Measurements from ENCODE around the gene ATP5IF1. TPM values are rescaled to one million over a fixed set of nuclear protein-coding genes. Genes with fewer than 3 reads are reported as not detected.
A peak's percentile ranks its signal among the peaks of the same experiment; 100 is the strongest.

The ATP5IF1 gene
- total and polyA plus RNA-seq, 2 of the 8 experiments (the other 6 are each of a cell fraction or from before 2014, with no cell fraction given) = 198 to 242 TPM

DNA sequence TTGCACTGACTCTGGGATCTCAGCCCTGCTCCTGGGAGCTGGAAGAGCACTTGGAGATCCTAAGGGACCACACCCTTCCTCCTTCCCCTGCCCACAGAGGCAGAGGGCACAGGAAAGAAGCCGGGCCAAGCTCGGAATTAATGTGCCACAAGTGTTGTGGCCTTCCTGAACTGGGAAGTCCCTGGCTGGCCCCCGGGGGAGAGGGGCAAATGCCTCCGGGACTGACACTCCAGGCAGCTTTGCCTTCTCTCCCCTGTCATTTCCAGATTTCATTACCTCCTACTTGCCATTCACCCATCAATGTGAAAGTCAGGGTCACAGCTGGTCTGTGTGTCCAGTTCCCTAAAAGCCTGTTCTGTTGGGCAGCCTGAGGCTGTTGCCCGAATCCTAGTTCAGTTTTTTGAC lies 45.1 kb downstream of the ATP5IF1 start:
- no peak overlapping the region for H3K4me2 ChIP-seq (ENCODE audit: insufficient read depth in 1 of 2, low read depth in 2 of 2, low read length in 2 of 2)
- H3K14ac ChIP-seq (ENCODE audit: insufficient read length) = no peak overlapping the region
- no peak overlapping the region for H3K56ac ChIP-seq (replicated peaks; ENCODE audit: insufficient read length, low read depth, low read length)
- ChIA-PET POLR2A (ENCODE audit: partially characterized antibody) (interaction anchor here (1.2 to 20.8 kb wide), 4 partner anchors 8 to 32 kb away, joined by 3 to 324 read pairs (median 5); partner anchors contain the start of gene SESN2), CTCF (ENCODE audit: partially characterized antibody) (interaction anchor here (0.6 to 2.7 kb wide), 4 partner anchors 32 to 356 kb away, joined by 3 to 9 read pairs (median 3); no protein-coding TSS in a partner anchor)
- H3K4ac ChIP-seq (replicated peaks; ENCODE audit: insufficient read length, low read depth, low read length) = no peak overlapping the region
- no peak overlapping the region for H2BK15ac ChIP-seq (ENCODE audit: low read length)
- FAIRE-seq = no peak
- H2AFZ ChIP-seq (ENCODE audit: low read length) = no peak overlapping the region
- 0 out of 2 replicates have a peak overlapping the region, but pooled peaks have one; percentile 24 for H2BK5ac ChIP-seq (ENCODE audit: low read depth, low read length)
- no peak overlapping the region for H2BK20ac ChIP-seq (ENCODE audit: low read length)
- peaks cover 0 to 5% of the 10 kb centered on the region in 2 experiments for H4K20me1 ChIP-seq (replicated peaks in 1 of 2; ENCODE audit: control insufficient read depth in 1 of 2, insufficient read depth in 2 of 2, low read length in 2 of 2)
- H3K4me3 ChIP-seq (ENCODE audit: extremely low read depth in 1 of 4, insufficient read depth in 2 of 4, low read depth in 3 of 4, low read length in 4 of 4) = no peak overlapping the region
- no peak overlapping the region for H3K27ac ChIP-seq (ENCODE audit: low read depth, low read length)
- H2AK5ac ChIP-seq (ENCODE audit: low read depth, low read length) = no peak overlapping the region
- H4K91ac ChIP-seq (replicated peaks; ENCODE audit: insufficient read length, low read length) = no peak overlapping the region
- H3K9ac ChIP-seq (replicated peaks in 1 of 4; ENCODE audit: extremely low read depth in 1 of 4, low read depth in 3 of 4, low read length in 3 of 4) = no peak overlapping the region
- no peak overlapping the region for H3K23ac ChIP-seq (ENCODE audit: insufficient read length)
- no peak overlapping the region for H3K18ac ChIP-seq (ENCODE audit: extremely low read depth, low read length)
- H3K23me2 ChIP-seq (ENCODE audit: low read depth, low read length) = no peaks in the 10 kb centered on the region
- H3K9me3 ChIP-seq (ENCODE audit: insufficient read depth in 2 of 2, low read depth in 1 of 2, low read length in 1 of 2) = no peaks in the 10 kb centered on the region
- no peak overlapping the region for H4K5ac ChIP-seq (ENCODE audit: insufficient read length, low read depth, low read length)
- H3K36me3 ChIP-seq (ENCODE audit: control insufficient read depth in 2 of 4, insufficient read depth in 4 of 4, low read length in 3 of 4) = peaks cover 25 to 60% (median 43%) of the 10 kb centered on the region in 4 experiments
- no peak overlapping the region for H2BK120ac ChIP-seq (replicated peaks; ENCODE audit: low read depth, low read length)
- H4K8ac ChIP-seq (ENCODE audit: extremely low read depth, insufficient read depth, low read length) = no peak overlapping the region
- H3K4me1 ChIP-seq (replicated peaks in 1 of 4; ENCODE audit: control insufficient read depth in 3 of 4, insufficient read depth in 4 of 4, low read length in 3 of 4) = no peaks in the 10 kb centered on the region
- H3K79me1 ChIP-seq (ENCODE audit: low read depth, low read length) = no peaks in the 10 kb centered on the region
- H3K27me3 ChIP-seq (replicated peaks in 1 of 4; ENCODE audit: control insufficient read depth in 3 of 4, extremely low read depth in 1 of 4, insufficient read depth in 3 of 4, low read length in 3 of 4) = no peaks in the 10 kb centered on the region
- DNase-seq (ENCODE audit: low read depth in 1 of 2, low spot score in 2 of 2) = no peak
- no peak overlapping the region for H2BK12ac ChIP-seq (ENCODE audit: low read depth, low read length)
- WGBS, 2 experiments (ENCODE audit: extremely low coverage in 1 of 2, insufficient coverage in 1 of 2, insufficient read length in 1 of 2, insufficient replicate concordance in 2 of 2, low coverage in 1 of 2, low lambda C conversion rate in 2 of 2, missing lambda C conversion rate in 1 of 2) = 98% methylated on average over 5 of the region's 5 CpGs; no CpG with 5 or more reads in 1 of the 2 experiments
- no peaks in the 10 kb centered on the region for H3K79me2 ChIP-seq (ENCODE audit: control insufficient read depth in 1 of 2, insufficient read depth in 2 of 2, low read length in 2 of 2)
- TF ChIP-seq BACH1 (IDR thresholded peaks at IDR 0.05; ENCODE audit: low read length) (no peak), EGR1 (IDR thresholded peaks at IDR 0.05; ENCODE audit: borderline replicate concordance, low read depth, low read length) (no peak), FOSL1 (IDR thresholded peaks at IDR 0.05; ENCODE audit: insufficient read depth, low read depth, low read length) (no peak), TAF7 (optimal IDR thresholded peaks at IDR 0.05; ENCODE audit: borderline replicate concordance, low read depth, low read length) (no peak), POLR2AphosphoS5 (IDR thresholded peaks at IDR 0.05; ENCODE audit: low read depth, low read length) (no peak), RXRA (IDR thresholded peaks at IDR 0.05; ENCODE audit: insufficient read depth, low read depth, low read length) (no peak), SP1 (IDR thresholded peaks at IDR 0.05; ENCODE audit: low read depth, low read length) (no peak), SUZ12 (IDR thresholded peaks at IDR 0.05; ENCODE audit: low read length) (no peak), ZNF274 (IDR thresholded peaks at IDR 0.05; ENCODE audit: borderline replicate concordance, extremely low read depth, low read length) (no peak), SIRT6 (IDR thresholded peaks at IDR 0.05; ENCODE audit: low read length) (no peak), CBX8 (IDR thresholded peaks at IDR 0.05; ENCODE audit: borderline replicate concordance, low read depth, low read length) (no peak), BRCA1 (IDR thresholded peaks at IDR 0.05; ENCODE audit: low read depth, low read length) (no peak)
- TF ChIP-seq, protein P1, sequence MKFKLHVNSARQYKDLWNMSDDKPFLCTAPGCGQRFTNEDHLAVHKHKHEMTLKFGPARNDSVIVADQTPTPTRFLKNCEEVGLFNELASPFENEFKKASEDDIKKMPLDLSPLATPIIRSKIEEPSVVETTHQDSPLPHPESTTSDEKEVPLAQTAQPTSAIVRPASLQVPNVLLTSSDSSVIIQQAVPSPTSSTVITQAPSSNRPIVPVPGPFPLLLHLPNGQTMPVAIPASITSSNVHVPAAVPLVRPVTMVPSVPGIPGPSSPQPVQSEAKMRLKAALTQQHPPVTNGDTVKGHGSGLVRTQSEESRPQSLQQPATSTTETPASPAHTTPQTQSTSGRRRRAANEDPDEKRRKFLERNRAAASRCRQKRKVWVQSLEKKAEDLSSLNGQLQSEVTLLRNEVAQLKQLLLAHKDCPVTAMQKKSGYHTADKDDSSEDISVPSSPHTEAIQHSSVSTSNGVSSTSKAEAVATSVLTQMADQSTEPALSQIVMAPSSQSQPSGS (IDR thresholded peaks at IDR 0.05; ENCODE audit: low read length) = no peak

All from H1 (cell line).